Measurements from ENCODE around the gene OTOG.

The OTOG gene

DNA sequence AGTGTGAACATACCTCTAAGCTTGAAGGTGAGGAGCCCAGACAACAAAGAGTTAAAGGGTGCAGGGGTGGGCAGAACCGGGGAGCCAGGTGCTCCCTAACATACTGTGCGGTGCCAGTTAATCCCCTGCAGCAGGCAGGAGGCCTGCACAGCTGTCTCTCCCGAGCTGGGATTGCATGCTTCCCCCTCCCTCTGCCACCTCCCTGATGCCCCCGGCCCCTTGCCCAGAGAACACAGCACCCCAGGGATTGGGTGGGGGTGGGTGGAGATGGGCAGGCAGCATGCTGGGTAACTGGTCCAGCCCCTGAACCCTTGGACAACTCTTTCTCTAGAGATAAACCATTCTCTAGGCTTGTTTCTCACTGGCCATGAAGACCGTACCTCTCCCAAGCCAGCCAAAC lies 104.6 kb downstream of the OTOG start:
- no peak for DNase-seq (ENCODE audit: low read depth)

DNA sequence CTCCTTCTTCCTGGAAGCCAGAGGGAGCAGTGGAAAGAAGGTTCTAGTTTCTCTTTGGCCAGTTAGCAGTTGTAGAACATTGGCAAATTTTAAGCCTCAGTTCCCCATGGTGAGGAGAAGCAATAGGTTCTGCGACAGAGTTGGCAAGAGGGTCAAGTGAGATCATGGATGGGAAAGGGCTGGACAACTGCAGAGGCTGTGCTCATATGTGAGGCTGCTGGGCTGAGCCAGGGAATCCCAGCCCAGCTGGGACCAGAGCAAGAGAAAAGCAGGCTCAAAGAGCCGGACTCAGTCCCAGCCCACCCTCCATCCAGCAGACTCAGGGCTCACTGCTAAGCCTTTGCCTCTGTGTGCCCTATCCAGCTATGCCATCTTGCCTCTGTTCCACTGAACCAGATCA lies 105.5 kb downstream of the OTOG start:
- no peak for DNase-seq (ENCODE audit: low read depth)

DNA sequence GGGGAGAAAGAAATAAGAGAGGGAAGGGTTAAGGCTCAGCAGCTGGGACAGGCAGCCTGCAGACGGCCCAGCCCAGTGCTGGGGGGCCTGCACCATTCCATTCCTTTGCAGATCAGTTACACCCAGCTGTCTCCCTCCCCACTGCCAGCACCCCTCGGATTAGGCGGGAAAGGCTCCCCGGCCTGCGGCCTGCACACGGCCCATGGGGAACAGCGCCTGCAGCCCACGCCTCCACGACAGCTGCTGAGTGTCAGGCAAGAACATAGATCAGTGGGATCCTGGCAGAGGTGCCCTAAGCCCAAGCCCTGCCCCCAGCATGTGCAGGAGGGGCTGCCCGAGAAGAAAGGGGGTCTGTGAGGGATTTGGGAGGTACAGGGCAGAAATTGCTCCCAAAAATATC lies 106.6 kb downstream of the OTOG start:
- DNase-seq (ENCODE audit: low read depth), result no peak

DNA sequence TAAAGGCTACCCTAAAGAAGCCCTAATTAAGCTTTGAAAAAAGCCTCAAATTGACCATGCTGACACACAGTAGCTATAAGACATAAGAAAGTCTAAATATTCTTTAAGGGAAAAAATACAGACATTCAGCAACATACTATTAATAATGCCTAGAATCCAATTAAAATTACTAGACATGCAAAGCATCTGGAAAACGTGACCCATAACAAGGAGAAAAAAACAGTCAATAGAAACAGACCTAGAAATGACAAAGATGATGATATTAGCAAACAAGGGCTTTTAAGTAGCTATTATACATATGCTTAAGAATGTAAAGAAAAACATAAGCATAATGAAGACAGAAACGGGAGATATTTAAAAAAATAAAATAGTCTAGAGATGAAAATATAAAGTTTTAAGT lies 108.6 kb downstream of the OTOG start:
- no peak for DNase-seq (ENCODE audit: low read depth)

DNA sequence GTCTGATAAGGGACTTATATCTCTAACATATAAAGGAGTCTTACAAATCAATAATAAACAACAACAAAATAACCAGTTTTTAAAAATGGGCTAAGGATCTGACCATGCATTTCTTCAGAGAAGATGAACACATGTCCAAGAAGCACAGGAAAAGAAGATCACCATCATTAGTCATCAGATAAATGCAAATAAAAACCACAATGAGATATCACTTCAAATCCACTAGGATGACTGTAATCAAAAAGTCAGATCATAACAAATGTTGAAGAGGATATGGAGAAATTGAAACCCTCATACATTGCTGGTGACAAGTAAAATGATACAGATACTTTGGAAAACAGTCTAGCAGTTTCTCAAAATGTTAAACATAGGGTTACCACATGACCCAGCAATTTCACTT lies 111.2 kb downstream of the OTOG start:
- DNase-seq (ENCODE audit: low read depth), result no peak

DNA sequence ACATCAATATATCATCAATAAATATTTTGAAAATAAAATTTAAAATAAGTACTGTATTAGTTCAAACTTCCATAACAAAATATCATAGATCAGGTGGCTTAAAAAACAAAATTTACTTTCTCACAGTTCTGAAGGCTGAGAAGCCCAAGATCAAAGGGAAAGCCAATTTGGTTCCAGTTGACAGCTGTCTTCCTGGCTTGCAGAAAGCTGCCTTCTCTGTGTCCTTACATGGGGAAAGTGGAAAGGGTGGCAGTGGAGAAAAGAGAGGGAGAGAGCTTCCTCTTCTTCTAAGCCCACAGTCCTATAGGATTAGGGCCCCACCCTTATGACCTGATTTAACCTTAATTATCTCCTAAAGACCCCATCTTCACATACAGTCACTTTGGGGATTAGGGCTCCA lies 121.1 kb downstream of the OTOG start:
- DNase-seq (ENCODE audit: low read depth), result no peak

DNA sequence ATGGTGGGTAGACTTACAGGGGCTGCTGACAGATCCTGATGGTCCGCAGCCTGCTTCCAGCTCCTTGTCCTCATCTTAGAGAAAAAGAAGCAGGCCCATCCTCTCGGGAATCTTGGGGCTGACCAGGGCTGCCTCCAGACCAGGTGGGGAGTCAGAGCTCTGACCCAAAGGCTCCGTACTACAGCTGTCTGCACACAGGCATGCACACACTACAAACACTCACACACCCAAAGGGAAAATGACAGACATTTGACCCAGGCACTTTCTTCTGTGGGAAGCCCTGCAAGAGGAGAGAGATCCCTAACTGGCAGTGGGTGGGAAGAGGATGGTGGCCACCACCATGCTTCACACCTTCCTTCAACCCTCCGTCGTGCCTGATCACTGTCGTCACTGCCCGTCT lies 125.4 kb downstream of the OTOG start:
- DNase-seq (ENCODE audit: low read depth), result no peak

DNA sequence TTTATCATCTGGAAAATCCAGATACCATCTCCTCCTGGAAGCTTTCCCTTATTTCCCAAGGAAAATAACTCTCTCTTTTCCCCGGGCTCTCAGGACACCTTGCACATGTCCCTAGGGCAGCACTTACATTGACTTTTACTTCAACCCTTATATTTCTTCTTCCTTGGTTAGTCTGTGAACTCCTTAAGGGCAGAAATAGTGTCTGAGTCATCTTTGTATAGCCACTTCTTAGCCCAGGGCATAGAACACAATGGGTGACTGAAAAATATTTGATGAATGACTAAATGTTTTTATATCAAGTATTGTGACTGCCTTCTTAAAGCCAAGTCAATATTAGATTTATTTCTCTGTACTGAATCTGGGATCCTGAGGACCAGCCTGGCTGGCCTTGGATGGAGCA lies 126.9 kb downstream of the OTOG start:
- DNase-seq (ENCODE audit: low read depth), result no peak

DNA sequence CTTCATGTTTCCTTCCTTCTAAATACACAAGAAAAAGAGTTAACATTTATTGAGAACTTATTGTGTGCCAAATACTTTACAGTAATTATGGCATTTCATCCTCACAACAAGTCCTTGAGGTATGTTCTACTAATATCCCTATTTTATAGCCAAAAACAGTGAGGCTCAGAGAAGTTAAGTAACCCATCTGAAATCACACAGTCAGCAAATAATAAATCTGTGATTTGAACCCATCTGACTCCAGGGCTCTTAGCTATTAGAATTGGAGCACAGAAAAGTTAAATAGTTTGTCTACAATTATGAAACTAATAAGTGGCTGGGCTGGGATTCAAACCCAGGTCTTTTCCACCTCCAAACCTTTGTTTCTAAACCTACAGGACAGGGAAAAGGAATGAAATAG lies 135.8 kb downstream of the OTOG start:
- DNase-seq (ENCODE audit: low read depth), result no peak

DNA sequence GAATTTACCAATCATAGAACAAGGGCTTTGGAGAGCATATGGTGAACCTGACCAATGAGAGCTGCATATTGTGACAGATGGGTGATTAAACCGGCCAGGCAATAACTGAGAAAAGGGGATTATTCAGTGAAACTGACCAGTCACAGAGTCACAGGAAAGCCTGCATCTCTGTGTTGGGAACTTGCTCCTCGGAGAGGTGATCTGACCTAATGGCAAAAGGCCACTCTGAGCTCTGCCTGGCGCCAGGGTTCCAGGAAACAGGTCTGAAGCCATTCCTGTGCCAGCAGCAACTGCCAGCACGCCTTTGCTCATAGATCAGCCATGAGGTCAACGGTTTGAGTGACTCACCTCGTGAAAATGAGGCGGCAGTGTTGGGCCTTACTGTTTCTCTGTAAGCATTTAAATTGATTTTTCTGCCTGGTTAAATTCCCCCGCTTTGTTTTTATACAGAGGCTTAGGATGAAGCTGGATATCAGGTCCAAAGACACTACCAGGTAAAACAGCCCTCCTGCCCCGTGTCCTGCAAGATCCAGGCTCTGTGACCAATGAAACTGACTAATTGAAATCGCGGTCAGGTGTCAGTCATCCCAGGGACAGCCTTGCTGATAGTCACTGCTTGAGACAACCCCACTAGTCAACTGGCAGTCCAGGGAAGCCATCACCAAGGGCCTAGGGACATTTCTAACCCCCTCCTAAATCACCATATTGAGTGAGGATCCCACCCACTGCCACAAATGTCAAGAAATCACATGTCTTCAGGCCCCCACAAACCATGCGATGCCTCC lies 136.5 kb downstream of the OTOG start:
- no peak for DNase-seq (ENCODE audit: low read depth)

DNA sequence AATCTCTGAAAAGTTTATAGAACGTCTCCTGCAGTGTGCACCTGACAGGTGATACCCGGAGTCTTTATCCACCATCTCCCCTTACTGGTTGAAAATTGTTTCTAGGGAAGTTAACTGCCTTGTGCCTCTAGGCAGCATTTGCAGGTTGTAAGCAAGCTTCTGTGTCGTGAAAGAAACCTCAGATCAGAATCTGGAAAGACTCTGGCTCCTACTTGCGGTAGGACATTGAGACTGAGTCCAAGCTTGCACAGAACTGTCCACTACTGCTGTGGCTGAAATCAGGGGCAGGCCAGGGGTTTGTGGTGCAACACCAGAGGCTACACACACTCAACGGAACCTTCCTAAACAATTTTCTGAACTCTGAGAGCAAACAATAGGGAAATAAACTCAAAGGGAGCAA lies 137.5 kb downstream of the OTOG start:
- DNase-seq (ENCODE audit: low read depth), result no peak

DNA sequence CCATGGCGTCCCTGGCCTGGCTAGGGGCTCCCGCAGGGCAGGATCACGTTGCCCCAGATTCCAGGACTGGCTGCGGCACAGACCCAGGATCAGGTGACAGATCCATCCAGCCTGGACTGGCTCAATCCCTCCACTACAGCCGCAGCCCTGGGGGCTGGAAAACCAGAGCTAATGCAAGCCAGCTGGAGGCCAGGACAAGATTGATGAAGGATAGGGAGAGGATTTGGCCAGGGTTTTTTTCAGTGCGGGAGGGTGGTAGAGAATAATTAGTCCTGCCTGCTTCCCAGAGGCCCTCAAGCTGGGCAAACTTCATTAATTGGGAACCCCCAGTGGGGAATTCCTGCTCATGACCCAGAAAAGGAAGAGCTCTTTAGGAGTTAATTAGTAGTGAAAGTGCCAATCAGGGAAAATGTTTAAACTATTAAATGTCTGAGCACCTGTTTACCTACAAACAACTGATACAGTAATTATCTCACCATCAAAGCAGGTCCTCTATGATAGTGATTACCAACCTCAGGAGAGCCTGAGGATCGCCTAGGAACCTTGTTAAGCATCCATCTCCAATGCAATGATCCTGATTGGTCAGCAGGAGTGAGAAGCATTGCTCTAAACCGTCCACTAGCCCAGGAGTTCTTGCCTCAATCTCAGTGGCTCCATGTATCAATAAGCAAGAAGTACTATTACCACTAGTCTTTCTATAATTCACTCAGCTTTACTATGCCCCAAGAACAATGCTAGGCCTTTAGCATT lies 139.3 kb downstream of the OTOG start:
- no peak for DNase-seq (ENCODE audit: low read depth)

DNA sequence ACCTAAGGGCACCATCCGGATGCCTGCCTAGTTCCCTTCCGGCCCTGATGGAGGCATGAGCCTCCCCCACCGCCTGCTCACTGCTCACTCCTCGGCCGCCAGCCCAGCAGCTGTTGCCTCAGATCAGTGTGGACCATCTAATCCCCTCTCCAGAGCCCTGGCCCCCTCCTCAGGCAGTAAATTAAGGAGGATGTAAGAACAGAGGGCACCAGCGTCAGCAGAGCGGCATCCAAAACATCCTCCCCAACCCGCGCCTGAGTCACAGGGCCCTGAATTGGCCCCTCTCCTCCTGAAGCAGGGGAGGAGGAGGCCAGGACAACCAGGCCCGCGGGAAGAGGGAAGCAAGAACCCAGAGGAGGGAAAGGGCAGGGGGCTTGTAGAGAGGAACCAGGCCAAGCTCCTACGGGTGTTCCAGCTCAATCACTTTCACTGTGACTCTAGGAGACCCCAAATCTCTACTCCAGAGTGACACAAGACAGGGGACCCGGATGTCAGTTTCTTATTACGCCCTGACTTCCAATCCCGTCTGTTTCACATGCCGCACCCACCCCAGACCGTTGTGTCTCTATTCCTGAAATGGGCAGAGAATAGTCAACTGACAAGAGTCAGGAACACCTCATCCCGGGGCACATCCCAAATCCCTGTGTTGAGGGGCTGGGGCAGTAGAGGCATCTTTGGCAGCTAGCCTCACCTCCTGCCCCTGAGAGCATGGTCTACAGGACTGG lies 141.0 kb downstream of the OTOG start:
- no peak for DNase-seq (ENCODE audit: low read depth)

DNA sequence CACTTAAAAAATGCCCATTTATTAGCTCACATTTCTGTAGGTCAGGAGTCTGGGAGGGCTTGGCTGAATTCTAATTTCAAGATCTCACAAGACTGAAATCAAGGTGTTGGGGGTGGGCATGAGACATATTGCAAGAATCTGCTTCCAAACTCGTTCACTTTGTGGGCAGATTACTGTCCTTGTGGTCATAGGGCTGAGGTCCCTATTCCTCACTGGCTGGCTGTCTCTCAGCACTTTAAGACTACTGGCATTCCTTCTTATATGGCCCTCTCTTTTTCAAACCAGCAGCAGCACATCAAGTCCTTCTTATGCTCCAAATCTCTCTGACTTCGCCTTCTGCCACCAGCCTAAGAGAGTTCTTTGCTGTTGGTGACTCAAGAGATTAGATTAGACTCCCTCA lies 144.5 kb downstream of the OTOG start:
- no peak for DNase-seq (ENCODE audit: low read depth)

DNA sequence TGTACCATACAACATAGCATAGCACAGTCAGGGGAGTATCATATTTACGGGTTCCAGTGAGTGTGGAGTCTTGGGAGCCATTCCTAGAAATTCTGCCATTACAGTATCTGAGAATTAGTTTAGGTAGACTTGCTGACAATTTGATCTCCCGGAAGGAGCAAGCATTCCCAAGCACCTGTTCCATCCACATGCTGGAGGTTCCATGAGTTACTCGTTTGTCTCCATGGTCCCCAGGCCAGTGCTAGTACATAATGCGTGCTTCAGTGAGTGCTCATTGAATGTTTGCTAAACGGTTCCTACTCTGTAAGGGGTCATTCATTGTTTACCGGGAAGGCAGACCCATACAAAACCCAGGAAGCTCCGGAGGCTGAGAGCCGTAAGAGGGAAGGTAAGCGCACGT lies 144.9 kb downstream of the OTOG start:
- DNase-seq (ENCODE audit: low read depth), result no peak

DNA sequence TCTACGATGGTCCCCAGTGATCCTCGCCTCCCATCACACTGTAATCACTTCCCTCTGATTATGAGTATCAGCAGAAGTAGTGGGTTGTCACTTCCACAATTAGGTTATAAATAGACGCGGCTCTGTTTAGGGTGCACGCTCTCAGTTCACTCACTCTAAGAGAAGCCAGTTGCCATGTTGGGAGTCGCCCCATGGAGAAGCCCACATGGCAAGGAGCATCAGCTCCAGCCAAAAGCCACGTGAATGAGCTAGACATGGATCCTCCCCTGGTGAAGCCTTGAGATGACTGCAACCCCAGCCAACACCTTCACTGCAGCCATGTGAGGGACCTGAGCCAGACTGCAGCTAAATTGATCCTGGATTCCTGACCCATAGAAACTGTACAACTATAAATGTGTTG lies 145.9 kb downstream of the OTOG start:
- DNase-seq (ENCODE audit: low read depth), result no peak

DNA sequence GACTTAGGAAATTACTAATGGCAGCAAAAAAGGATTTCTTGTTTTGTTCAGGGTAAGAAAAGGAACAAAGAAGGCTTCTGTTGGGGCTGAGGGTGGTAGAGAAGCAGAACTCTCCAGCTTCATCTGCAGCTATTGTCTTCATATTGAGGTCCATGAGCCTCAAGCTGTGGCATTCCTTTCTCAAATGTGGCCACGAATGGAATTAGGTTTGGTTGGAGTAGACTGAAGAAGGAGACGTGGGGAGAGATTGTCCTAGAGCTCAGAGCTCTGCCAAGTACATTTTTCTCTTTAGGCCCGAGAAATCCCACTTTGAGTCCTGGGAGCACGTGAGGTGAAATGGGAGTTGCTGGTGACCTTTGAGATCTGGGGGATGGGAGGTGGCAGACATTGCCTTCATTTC lies 146.5 kb downstream of the OTOG start:
- no peak for DNase-seq (ENCODE audit: low read depth)

DNA sequence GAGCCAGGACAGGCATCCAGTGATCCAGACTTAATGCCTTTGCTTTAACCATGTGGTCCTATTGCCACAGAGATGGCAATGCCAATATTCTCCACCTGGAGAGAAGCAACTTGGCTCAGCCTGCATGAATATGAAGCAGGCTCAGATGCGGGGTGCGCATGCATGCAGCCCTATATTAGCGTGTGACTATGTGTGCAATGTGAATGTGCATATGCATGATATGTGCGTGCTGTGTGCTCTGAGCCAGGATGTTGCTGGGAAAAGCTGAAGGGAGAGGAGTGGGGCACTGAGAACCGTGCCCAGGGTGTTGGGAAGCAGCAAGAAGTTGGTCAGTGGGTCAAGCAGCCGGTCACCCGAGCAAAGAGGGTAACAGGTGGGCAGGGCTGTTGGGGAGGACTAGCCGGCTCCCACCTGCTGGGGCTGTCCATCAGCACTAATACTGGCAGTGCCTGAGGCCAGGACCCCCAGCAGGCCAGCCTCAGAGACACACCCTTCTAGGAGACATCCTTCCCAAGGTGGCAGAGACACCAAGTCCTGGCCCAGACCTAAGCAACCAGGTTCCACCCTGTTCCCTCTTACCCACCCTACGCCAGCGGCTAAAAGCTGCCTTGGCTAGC lies 147.5 kb downstream of the OTOG start:
- no peak for DNase-seq (ENCODE audit: low read depth)

DNA sequence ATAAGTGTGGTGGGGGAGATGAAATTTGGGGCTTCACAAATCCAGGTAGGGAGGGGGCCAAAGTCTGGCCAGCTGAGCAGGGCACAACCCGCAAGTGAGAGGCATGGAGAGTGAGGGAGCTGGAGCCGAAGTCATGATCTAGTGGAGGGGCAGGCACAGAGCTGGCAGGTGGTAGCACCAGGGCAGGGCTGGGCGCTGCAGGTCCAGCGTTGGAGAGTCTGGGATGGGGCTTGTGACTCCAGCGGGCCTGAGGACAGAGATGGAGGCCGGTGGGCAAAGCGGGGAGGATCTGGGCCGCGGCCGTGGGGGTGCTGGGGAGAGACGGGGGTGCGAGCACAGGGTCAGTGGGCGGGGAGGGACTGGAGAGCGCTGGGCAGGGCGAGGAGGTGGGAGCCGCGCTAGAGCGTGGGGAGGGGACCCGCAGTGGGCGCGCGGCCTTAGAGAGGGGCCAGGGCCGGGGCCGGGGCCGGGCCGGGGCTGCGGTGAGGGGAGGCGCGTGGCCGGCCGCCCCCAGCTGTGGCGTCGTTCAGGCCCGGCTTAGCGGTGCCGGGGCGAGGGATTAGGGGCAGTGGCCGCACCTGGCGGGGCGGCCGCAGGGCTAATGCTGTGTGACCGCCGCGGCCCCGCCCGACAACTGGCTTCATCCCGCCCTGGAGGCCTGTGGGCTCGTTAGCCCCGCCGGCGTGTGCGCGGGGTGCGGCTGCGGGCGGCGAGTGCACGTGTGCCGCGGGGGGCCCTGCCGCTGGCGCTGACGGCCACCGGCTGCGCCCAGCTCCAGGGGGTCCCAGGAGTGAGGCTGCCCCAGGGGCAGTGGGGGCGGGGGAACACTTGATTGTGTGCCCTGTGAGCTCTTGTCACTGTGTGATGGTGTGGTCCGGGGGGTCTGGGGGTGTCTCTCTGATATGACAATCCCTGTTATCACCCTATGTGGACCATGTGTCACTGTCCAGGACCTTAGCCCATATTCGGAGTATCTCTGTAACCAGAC lies 148.7 kb downstream of the OTOG start:
- no peak for DNase-seq (ENCODE audit: low read depth)

DNA sequence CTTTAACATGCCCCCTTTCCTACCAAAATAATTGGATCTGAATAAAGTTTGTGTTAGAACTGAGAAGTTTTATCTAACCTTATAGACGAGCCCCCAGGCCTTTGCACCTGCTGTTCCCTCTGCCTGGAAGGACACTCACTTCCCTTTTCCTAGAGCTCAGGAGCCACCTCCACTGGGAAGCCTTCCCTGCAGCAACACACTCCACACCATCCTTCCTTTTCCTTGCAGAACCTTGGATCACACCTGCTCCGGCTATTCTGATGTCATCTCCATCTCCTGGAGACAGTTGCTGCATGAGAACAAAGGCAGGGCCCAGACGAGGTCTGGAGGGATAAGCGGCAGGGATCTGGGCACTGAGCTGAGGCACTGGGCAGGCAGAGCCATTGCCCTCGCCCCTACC lies 149.7 kb downstream of the OTOG start:
- DNase-seq (ENCODE audit: low read depth), result no peak

Data from T follicular helper cell (primary cell).